Neural progenitor cell (in vitro differentiated cells): ENCODE measurements around the gene TRAPPC12. TPM values are rescaled to one million over a fixed set of nuclear protein-coding genes. Genes with fewer than 3 reads are reported as not detected.

Source experiments
- DNase-seq: peaks from one replicate; pipeline ENCODE4 v3.0.0-alpha.2; 2016; ENCODE audit warnings: low spot score
- H2AFZ ChIP-seq: fragments of 200-600 bp; sonication (generic); replicated peaks from 2 replicates; pipeline ENCODE4 v1.6.1; 2016; ENCODE audit warnings: antibody characterized with exemption
- H3F3A ChIP-seq: fragments of 200-600 bp; sonication (generic); 2 replicates; pipeline ENCODE4 v1.6.1; 2016; ENCODE audit warnings: antibody characterized with exemption, low read depth
- H3K27ac ChIP-seq: fragments of 200-600 bp; sonication (generic); 2 replicates; pipeline ENCODE4 v1.5.1; 2016; ENCODE audit warnings: mild to moderate bottlenecking
- H3K27me3 ChIP-seq: fragments of 200-600 bp; sonication (generic); 2 replicates; pipeline ENCODE4 v1.6.1; 2016; ENCODE audit warnings: mild to moderate bottlenecking, moderate library complexity
- H3K36me3 ChIP-seq: fragments of 200-600 bp; sonication (generic); 2 replicates; pipeline ENCODE4 v1.5.1; 2016
- H3K4me1 ChIP-seq: fragments of 200-600 bp; sonication (generic); 2 replicates; pipeline ENCODE4 v1.6.1; 2016; ENCODE audit warnings: mixed run types
- H3K4me2 ChIP-seq: fragments of 200-600 bp; sonication (generic); 2 replicates; pipeline ENCODE4 v1.6.1; 2016
- H3K4me3 ChIP-seq: fragments of 200-600 bp; sonication (generic); 2 replicates; pipeline ENCODE4 v1.5.1; 2016
- H3K79me2 ChIP-seq: fragments of 200-600 bp; sonication (generic); 2 replicates; pipeline ENCODE4 v1.6.1; 2016; ENCODE audit warnings: low read depth
- H3K9ac ChIP-seq: fragments of 200-600 bp; sonication (generic); 2 replicates; pipeline ENCODE4 v1.6.1; 2016
- H3K9me3 ChIP-seq: fragments of 200-600 bp; sonication (generic); 2 replicates; pipeline ENCODE4 v1.5.1; 2016; ENCODE audit warnings: low read depth
- H4K20me1 ChIP-seq: fragments of 200-600 bp; sonication (generic); 2 replicates; pipeline ENCODE4 v1.6.1; 2016; ENCODE audit warnings: low read depth
- H3K27ac Mint-ChIP-seq: 3 replicates; pipeline ENCODE4 v1.8.0; 2021; ENCODE audit warnings: mixed read lengths
- H3K27me3 Mint-ChIP-seq: 2 replicates; pipeline ENCODE4 v1.8.0; 2022; ENCODE audit warnings: low read depth, mild to moderate bottlenecking, inconsistent platforms, moderate library complexity, mixed read lengths; ENCODE audit not compliant: insufficient read depth
- H3K36me3 Mint-ChIP-seq: 3 replicates; pipeline ENCODE4 v1.8.0; 2021; ENCODE audit warnings: mixed read lengths
- H3K4me1 Mint-ChIP-seq: 3 replicates; pipeline ENCODE4 v1.8.0; 2021; ENCODE audit warnings: mixed read lengths
- H3K4me3 Mint-ChIP-seq: 3 replicates; pipeline ENCODE4 v1.8.0; 2021; ENCODE audit warnings: mild to moderate bottlenecking, moderate library complexity, mixed read lengths
- H3K9me3 Mint-ChIP-seq: 3 replicates; pipeline ENCODE4 v1.8.0; 2020; ENCODE audit warnings: mixed read lengths
- EZH2 ChIP-seq: fragments of 200-600 bp; sonication (generic); IDR thresholded peaks from 2 replicates; pipeline ENCODE4 v1.6.1; 2017; ENCODE audit warnings: antibody characterized with exemption, mild to moderate bottlenecking, moderate library complexity
- EZH2phosphoT487 ChIP-seq: fragments of 200-600 bp; sonication (generic); IDR thresholded peaks from 2 replicates; pipeline ENCODE4 v1.6.1; 2017; ENCODE audit warnings: antibody characterized with exemption
- total RNA-seq: library from RNA; depleted of rRNA; stranded (reverse); fragments of >200 nt; gene quantifications from 2 replicates; pipeline ENCODE4 v1.2.3, GENCODE V29; 2015; ENCODE audit warnings: low replicate concordance
- TF ChIP-seq, protein P1 (sequence below): fragments of 200-600 bp; sonication (generic); IDR thresholded peaks from 2 replicates; pipeline ENCODE4 v1.5.1; 2017; ENCODE audit warnings: antibody characterized with exemption, mild to moderate bottlenecking

Gene TRAPPC12
- total RNA-seq, 1 donor from 2014 or later, result 59.5 TPM

DNA sequence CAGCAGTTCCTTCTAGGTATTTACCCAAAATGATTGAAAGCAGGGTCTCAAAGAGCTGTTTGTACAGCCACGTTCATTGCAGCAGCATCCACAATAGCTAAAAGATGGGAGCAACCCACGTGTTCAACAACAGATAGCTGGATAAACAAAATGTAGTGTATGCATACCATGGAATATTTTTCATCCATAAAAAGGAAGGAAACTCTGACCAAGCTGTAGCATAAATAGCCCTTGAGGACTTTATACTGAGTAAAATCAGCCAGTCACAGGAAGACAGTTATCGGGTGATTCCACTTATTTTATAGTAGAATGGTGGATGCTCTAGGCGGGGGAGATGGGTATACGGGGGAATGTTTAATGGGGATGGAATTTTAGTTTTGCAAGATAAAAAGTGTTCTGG is 7.5 kb downstream of the TRAPPC12 start:
- H3K79me2 ChIP-seq, result peaks cover 29% of the 10 kb centered on the region
- Mint-ChIP-seq H3K4me3 (no peak overlapping the region), H3K4me1 (no peaks in the 10 kb centered on the region), H3K27ac (no peak overlapping the region), H3K27me3 (peaks cover 2% of the 10 kb centered on the region), H3K9me3 (no peaks in the 10 kb centered on the region), H3K36me3 (peaks cover 24% of the 10 kb centered on the region)
- no peak for TF ChIP-seq EZH2phosphoT487
- TF ChIP-seq EZH2, result no peak
- TF ChIP-seq, protein P1, sequence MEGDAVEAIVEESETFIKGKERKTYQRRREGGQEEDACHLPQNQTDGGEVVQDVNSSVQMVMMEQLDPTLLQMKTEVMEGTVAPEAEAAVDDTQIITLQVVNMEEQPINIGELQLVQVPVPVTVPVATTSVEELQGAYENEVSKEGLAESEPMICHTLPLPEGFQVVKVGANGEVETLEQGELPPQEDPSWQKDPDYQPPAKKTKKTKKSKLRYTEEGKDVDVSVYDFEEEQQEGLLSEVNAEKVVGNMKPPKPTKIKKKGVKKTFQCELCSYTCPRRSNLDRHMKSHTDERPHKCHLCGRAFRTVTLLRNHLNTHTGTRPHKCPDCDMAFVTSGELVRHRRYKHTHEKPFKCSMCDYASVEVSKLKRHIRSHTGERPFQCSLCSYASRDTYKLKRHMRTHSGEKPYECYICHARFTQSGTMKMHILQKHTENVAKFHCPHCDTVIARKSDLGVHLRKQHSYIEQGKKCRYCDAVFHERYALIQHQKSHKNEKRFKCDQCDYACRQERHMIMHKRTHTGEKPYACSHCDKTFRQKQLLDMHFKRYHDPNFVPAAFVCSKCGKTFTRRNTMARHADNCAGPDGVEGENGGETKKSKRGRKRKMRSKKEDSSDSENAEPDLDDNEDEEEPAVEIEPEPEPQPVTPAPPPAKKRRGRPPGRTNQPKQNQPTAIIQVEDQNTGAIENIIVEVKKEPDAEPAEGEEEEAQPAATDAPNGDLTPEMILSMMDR, result no peak
- H3K27ac ChIP-seq, result no peak overlapping the region
- H2AFZ ChIP-seq, result no peak overlapping the region
- H3K36me3 ChIP-seq, result no peaks in the 10 kb centered on the region
- H4K20me1 ChIP-seq, result peaks cover 2% of the 10 kb centered on the region
- H3K4me3 ChIP-seq, result no peak overlapping the region
- DNase-seq, result no peak
- no peaks in the 10 kb centered on the region for H3K27me3 ChIP-seq
- no peak overlapping the region for H3K9ac ChIP-seq
- H3K9me3 ChIP-seq, result no peaks in the 10 kb centered on the region
- no peak overlapping the region for H3K4me2 ChIP-seq
- no peaks in the 10 kb centered on the region for H3F3A ChIP-seq
- no peaks in the 10 kb centered on the region for H3K4me1 ChIP-seq

DNA sequence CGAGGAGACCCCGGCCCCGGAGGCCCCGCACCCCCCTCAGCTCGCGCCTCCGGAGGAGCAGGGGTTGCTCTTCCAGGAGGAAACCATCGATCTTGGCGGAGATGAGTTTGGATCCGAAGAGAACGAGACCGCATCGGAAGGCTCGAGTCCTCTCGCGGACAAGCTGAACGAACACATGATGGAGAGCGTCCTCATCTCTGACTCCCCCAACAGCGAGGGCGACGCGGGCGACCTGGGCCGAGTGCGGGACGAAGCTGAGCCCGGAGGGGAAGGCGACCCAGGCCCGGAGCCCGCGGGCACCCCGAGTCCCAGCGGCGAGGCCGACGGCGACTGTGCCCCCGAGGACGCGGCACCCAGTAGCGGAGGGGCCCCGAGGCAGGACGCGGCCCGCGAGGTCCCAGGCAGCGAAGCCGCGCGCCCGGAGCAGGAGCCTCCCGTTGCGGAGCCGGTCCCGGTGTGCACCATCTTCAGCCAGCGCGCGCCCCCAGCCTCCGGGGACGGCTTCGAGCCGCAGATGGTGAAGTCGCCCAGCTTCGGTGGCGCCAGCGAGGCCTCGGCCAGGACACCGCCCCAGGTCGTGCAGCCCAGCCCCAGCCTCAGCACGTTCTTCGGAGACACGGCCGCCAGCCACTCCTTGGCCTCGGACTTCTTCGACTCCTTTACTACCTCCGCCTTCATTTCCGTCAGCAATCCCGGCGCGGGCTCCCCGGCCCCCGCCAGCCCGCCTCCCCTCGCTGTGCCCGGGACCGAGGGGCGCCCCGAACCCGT is 8.3 kb downstream of the TRAPPC12 start:
- Mint-ChIP-seq H3K4me3 (no peak overlapping the region), H3K27ac (no peak overlapping the region), H3K36me3 (peaks cover 31% of the 10 kb centered on the region), H3K9me3 (no peaks in the 10 kb centered on the region), H3K4me1 (no peaks in the 10 kb centered on the region), H3K27me3 (peaks cover 2% of the 10 kb centered on the region)
- Histone ChIP-seq H3K9me3 (no peaks in the 10 kb centered on the region), H3F3A (no peaks in the 10 kb centered on the region), H2AFZ (no peak overlapping the region), H3K4me3 (no peak overlapping the region), H3K36me3 (no peaks in the 10 kb centered on the region), H3K4me1 (no peaks in the 10 kb centered on the region), H4K20me1 (peaks cover 2% of the 10 kb centered on the region), H3K9ac (no peak overlapping the region), H3K79me2 (peaks cover 24% of the 10 kb centered on the region), H3K4me2 (no peak overlapping the region), H3K27ac (no peak overlapping the region), H3K27me3 (no peaks in the 10 kb centered on the region)
- TF ChIP-seq EZH2phosphoT487 (no peak), EZH2 (no peak)
- TF ChIP-seq, protein P1, result no peak
- no peak for DNase-seq

DNA sequence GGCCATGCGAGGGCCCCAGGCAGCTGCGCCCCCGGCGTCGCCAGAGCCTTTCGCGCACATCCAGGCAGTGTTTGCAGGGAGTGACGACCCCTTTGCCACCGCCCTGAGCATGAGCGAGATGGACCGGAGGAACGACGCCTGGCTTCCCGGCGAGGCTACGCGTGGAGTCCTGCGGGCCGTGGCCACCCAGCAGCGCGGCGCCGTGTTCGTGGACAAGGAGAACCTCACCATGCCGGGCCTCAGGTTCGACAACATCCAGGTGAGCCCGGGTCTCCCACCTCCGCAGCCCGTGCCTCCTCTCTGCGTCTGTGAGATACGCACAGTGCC is 8.9 kb downstream of the TRAPPC12 start:
- Mint-ChIP-seq H3K27ac (no peak overlapping the region), H3K9me3 (no peaks in the 10 kb centered on the region), H3K4me1 (no peaks in the 10 kb centered on the region), H3K27me3 (peaks cover 2% of the 10 kb centered on the region), H3K36me3 (peaks cover 35% of the 10 kb centered on the region), H3K4me3 (no peak overlapping the region)
- Histone ChIP-seq H3K4me2 (no peak overlapping the region), H4K20me1 (peaks cover 2% of the 10 kb centered on the region), H2AFZ (no peak overlapping the region), H3K4me3 (no peak overlapping the region), H3K4me1 (no peaks in the 10 kb centered on the region), H3K79me2 (peaks cover 22% of the 10 kb centered on the region), H3K27ac (no peak overlapping the region), H3K27me3 (no peaks in the 10 kb centered on the region), H3K9ac (no peak overlapping the region), H3K36me3 (no peaks in the 10 kb centered on the region), H3F3A (no peaks in the 10 kb centered on the region), H3K9me3 (no peaks in the 10 kb centered on the region)
- TF ChIP-seq EZH2 (no peak), EZH2phosphoT487 (no peak)
- TF ChIP-seq, protein P1, result no peak
- no peak for DNase-seq
